HG03196 (cell line): Measurements from ENCODE around the gene PTPRF.

ENCODE experiments used
- ATAC-seq: cut with Tn5 transposase; IDR thresholded peaks from one replicate; pipeline ENCODE4 v1.9.1; 2021; ENCODE audit not compliant: unreplicated experiment

The PTPRF gene

GRCh38 chr1:43512681-43513080 lies 18.0 kb upstream of the PTPRF start:
- no peak for ATAC-seq

- no peak for ATAC-seq
Observed at GRCh38 chr1:43513471-43514173, 17.1 kb upstream of the PTPRF start.

GRCh38 chr1:43518935-43519686 lies 11.6 kb upstream of the PTPRF start:
- ATAC-seq = no peak

- no peak for ATAC-seq
Observed at GRCh38 chr1:43520100-43520778, 10.4 kb upstream of the PTPRF start.

- no peak for ATAC-seq
Observed at GRCh38 chr1:43521078-43521477, 9.6 kb upstream of the PTPRF start.

- ATAC-seq = no peak
Observed at GRCh38 chr1:43521756-43522155, 8.9 kb upstream of the PTPRF start.

- no peak for ATAC-seq
Observed at GRCh38 chr1:43522431-43522775, 8.3 kb upstream of the PTPRF start.

- ATAC-seq = no peak
Observed at GRCh38 chr1:43522776-43523480, 7.8 kb upstream of the PTPRF start.

GRCh38 chr1:43524804-43525203 lies 5.9 kb upstream of the PTPRF start:
- no peak for ATAC-seq

GRCh38 chr1:43526002-43526401 lies 4.7 kb upstream of the PTPRF start:
- ATAC-seq = no peak

- ATAC-seq = no peak
Observed at GRCh38 chr1:43527111-43527878, 3.4 kb upstream of the PTPRF start.

GRCh38 chr1:43529206-43529731 lies 1.4 kb upstream of the PTPRF start:
- no peak for ATAC-seq

GRCh38 chr1:43531107-43531905 lies 623 bp downstream of the PTPRF start:
- ATAC-seq = no peak

- ATAC-seq = no peak
Observed at GRCh38 chr1:43531906-43532584, 1.4 kb downstream of the PTPRF start.

- no peak for ATAC-seq
Observed at GRCh38 chr1:43532716-43533115, 2.0 kb downstream of the PTPRF start.

GRCh38 chr1:43533584-43533983 lies 2.9 kb downstream of the PTPRF start:
- ATAC-seq = no peak

GRCh38 chr1:43534256-43534655 lies 3.6 kb downstream of the PTPRF start:
- ATAC-seq = no peak

- ATAC-seq = no peak
Observed at GRCh38 chr1:43536196-43536863, 5.6 kb downstream of the PTPRF start.
